Right lobe of liver (tissue), 6 donors: ENCODE measurements around the gene PDZRN3. TPM values are rescaled to one million over a fixed set of nuclear protein-coding genes. Genes with fewer than 3 reads are reported as not detected.

Experiments
- ATAC-seq, 4 donors: fragments of 200-7000 bp; cut with Tn5 transposase; one replicate each; pipeline ENCODE4 v1.9.1; 2020; ENCODE audit warnings: mild to moderate bottlenecking in 4 of 4, moderate library complexity in 4 of 4
- DNase-seq, 3 donors: peaks; one replicate each; pipeline ENCODE4 v3.0.0-alpha.2; 2020
- H3K27ac ChIP-seq, 3 donors: fragments of 200-600 bp; one replicate each; pipeline ENCODE4 v1.8.0; 2022
- H3K27me3 ChIP-seq, 2 donors: fragments of 200-600 bp; one replicate each; pipeline ENCODE4 v1.8.0; 2022
- H3K36me3 ChIP-seq, 4 donors: fragments of 200-600 bp; sonication (generic) in 1 of 4; one replicate each; pipeline versions ENCODE4 v1.5.1 to v1.8.0; 2017 to 2022; ENCODE audit warnings: control low read depth in 1 of 4
- H3K4me1 ChIP-seq, 4 donors: fragments of 200-600 bp; sonication (generic) in 1 of 4; one replicate each; pipeline versions ENCODE4 v1.5.1 to v1.8.0; 2017 to 2022; ENCODE audit warnings: control low read depth in 1 of 4
- H3K4me3 ChIP-seq, 3 donors: fragments of 200-600 bp; one replicate each; pipeline ENCODE4 v1.8.0; 2022
- H3K9me3 ChIP-seq, 4 donors: fragments of 200-600 bp; sonication (generic) in 1 of 4; one replicate each; pipeline versions ENCODE4 v1.5.1 to v1.8.0; 2017 to 2022; ENCODE audit warnings: control low read depth in 1 of 4
- POLR2A ChIP-seq: fragments of 450-650 bp; IDR thresholded peaks from one replicate; pipeline ENCODE4 v1.6.1; 2017; ENCODE audit warnings: antibody characterized with exemption, mild to moderate bottlenecking
- WGBS: methylation state at CpG from one replicate; pipeline ENCODE4 v1.1.6; 2018; ENCODE audit warnings: low coverage, low lambda C conversion rate; ENCODE audit not compliant: insufficient coverage; ENCODE audit errors: missing lambda C conversion rate; 5-methylcytosine and 5-hydroxymethylcytosine counted together
- intact Hi-C, 2 donors: fragments of 100-400 bp; cut with DNase I; formaldehyde crosslinking; loops; one replicate each; pipeline versions ENCODE4 v1.11.2 to v1.14.1; 2022
- long read RNA-seq: library from polyadenylated mRNA; unstranded; transcript quantifications from one replicate; pipeline ENCODE4 v2.0.0, GENCODE V29; 2019
- total RNA-seq, 6 experiments: library from RNA; depleted of rRNA in 2 of 6; stranded (reverse); fragments of >200 nt in 2 of 6; fragmentation: NEBNext Ultra II Directional in 3 of 6; extraction: Animal tissue kit (Norgen Biotek cat#: 25700) in 3 of 6; gene quantifications; one replicate each; pipeline versions ENCODE4 v1.1.0 to v1.2.4, GENCODE V29; 2016 to 2023
- TF ChIP-seq, protein P1 (sequence below), 4 donors: fragments of 200-600 bp in 3 of 4; fragments of 450-650 bp in 1 of 4; IDR thresholded peaks; one replicate each; pipeline versions ENCODE4 v1.5.1 to v1.8.0; 2016 to 2022; ENCODE audit warnings: antibody characterized with exemption in 4 of 4, mild to moderate bottlenecking in 2 of 4
- donor health status: DM: no; HTN: yes; CAD: no.
- donor health status: DM: no; HTN: no; CAD: no.
- donor health status: DM: no; HTN: no; CAD: no.
- donor health status: DM: no; HTN: yes; CAD: no.
- donor health status: DM: no; HTN: yes; CAD: no.

PDZRN3 gene
- total RNA-seq = 1 to 10 TPM in 3 of 6 experiments, under 1 TPM in 3; 0.33 to 2.0 (median 1.1) TPM
- long read RNA-seq = 0 reads

DNA sequence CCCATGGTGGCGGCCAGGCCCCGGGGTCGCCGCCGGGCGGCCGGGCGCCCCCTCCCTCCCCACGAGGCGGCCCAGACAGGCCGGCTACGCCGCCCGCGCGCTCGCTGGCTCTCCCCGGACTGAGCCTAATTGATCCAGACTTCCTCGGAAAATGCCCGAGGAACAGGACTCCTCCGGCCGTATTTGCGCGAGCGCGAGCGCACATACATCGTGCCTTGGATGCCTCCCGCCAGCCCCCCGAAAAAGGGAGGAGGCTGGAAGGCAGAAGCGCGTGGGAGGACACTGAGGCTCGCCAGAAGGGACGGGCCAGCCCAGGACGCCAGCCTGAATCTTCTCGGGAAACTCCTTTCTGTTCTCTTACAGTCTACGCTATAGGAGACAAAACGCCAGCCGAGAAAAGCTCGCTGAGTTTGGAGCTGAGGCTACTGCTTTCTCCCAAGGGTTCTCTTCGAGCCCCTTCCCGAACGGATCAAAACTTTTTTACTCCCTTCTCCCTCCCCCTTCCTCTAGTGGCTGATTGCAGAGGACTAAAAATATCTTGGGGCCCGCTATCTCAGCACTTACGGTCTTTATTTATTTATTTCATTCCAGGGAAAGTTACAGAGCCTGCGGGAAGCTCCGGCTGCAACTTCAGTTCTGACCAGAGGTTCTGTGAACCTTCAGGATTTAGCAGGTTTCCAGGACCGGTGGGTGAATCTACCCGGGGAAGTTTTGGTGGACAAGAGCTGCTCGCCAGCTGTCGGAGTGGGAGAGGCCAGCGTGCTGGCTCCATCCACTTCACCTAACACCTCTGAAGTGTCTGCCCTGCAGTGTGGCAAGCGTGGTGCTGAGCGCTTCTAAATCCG lies at the start of gene PDZRN3:
Gene PDZRN3, minus strand, starts transcription at position 121 of the 845 bp plus-strand sequence.
- DNase-seq (peak; percentile 31 to 58 (median 47)), ATAC-seq (peak; percentile 57 to 80 (median 70))
- H3K4me1 ChIP-seq = peaks cover 0 to 16% (median 0%) of the 10 kb centered on the region in 4 donors
- no peak within 1 kb of the TSS for H3K27ac ChIP-seq
- H3K27me3 ChIP-seq = no peaks in the 10 kb centered on the region
- no peaks in the 10 kb centered on the region for H3K9me3 ChIP-seq
- H3K36me3 ChIP-seq = no peaks in the 10 kb centered on the region
- peak within 1 kb of the TSS; percentile 34 to 38 (median 34) for H3K4me3 ChIP-seq
- 3% methylated on average over 23 of the region's 55 CpGs for WGBS
- TF ChIP-seq, protein P1, sequence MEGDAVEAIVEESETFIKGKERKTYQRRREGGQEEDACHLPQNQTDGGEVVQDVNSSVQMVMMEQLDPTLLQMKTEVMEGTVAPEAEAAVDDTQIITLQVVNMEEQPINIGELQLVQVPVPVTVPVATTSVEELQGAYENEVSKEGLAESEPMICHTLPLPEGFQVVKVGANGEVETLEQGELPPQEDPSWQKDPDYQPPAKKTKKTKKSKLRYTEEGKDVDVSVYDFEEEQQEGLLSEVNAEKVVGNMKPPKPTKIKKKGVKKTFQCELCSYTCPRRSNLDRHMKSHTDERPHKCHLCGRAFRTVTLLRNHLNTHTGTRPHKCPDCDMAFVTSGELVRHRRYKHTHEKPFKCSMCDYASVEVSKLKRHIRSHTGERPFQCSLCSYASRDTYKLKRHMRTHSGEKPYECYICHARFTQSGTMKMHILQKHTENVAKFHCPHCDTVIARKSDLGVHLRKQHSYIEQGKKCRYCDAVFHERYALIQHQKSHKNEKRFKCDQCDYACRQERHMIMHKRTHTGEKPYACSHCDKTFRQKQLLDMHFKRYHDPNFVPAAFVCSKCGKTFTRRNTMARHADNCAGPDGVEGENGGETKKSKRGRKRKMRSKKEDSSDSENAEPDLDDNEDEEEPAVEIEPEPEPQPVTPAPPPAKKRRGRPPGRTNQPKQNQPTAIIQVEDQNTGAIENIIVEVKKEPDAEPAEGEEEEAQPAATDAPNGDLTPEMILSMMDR (IDR thresholded peaks at IDR 0.05) = no peak
- TF ChIP-seq POLR2A = no peak
- intact Hi-C loops = no loop called here

DNA sequence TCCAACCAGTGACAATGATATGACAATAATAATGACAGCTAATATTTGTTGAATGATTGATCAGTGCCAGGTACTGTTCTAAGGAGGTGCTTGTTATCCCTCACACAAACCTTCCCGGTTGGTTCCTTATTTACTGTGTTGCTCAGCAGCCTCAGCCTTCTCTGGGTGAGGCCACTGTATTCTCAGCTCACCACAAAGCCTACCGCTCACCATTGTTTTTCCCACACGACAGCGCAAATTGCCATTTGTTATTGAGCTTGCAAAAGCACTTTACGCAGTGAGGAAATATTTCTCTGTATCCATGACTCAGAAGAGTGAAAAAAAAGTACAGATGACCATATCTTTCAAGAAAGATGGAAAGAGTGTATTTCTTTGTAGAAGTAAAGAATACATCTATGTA lies 49.5 kb upstream of the PDZRN3 start:
- ATAC-seq (no peak), DNase-seq (no peak)
- no peaks in the 10 kb centered on the region for H3K9me3 ChIP-seq
- intact Hi-C loops = no loop called here
- no peaks in the 10 kb centered on the region for H3K4me1 ChIP-seq
- 34% methylated on average over 5 of the region's 5 CpGs for WGBS
- H3K36me3 ChIP-seq = no peaks in the 10 kb centered on the region
- H3K4me3 ChIP-seq = no peak overlapping the region
- H3K27me3 ChIP-seq = no peaks in the 10 kb centered on the region
- TF ChIP-seq, protein P1 (IDR thresholded peaks at IDR 0.05) = no peak
- TF ChIP-seq POLR2A = no peak
- no peak overlapping the region for H3K27ac ChIP-seq

DNA sequence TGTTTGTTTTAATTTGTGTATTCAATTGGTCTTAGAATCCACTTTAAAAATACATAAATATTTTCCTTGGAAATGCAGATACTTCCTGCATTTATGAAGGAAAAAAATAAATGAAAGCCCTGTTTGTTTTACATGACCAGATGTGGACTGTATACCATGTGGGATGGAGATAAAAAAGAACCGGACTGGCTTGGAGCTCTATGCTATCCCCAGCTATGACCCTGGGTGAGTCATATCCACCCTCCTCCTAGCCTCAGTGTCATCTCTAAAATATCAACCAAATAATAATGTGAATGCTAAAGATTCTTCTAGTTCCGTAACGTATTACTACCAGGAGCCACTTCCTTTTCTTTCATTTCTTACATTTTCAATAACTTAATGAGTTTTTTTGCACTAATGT lies 44.5 kb upstream of the PDZRN3 start:
- H3K4me3 ChIP-seq = no peak overlapping the region
- DNase-seq (no peak), ATAC-seq (no peak)
- intact Hi-C loops = no loop called here
- no peaks in the 10 kb centered on the region for H3K4me1 ChIP-seq
- no peak overlapping the region for H3K27ac ChIP-seq
- no peaks in the 10 kb centered on the region for H3K9me3 ChIP-seq
- WGBS = 51% methylated on average over 3 of the region's 3 CpGs
- no peaks in the 10 kb centered on the region for H3K27me3 ChIP-seq
- TF ChIP-seq, protein P1 (IDR thresholded peaks at IDR 0.05) = no peak
- no peak for TF ChIP-seq POLR2A
- H3K36me3 ChIP-seq = no peaks in the 10 kb centered on the region

DNA sequence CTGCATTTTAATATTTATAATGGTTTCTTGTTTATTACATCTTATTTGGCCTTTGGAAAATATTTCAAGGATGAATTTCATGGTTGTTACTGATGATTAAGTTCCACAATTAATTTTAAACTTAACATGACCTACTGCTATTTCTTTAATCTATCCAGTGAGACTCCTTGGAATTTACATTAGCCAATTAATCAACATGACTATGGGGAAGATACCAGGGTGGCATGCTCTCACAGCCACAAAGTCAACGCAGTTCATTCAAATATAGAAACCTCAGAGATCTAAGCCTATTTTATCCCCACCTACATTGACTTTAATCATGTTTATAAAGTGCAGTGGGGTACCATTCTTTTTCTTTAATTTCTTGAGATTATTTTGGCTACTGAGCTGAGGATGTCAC lies 43.6 kb upstream of the PDZRN3 start:
- Histone ChIP-seq H3K27ac (no peak overlapping the region), H3K27me3 (no peaks in the 10 kb centered on the region), H3K4me3 (no peak overlapping the region), H3K36me3 (no peaks in the 10 kb centered on the region), H3K4me1 (no peaks in the 10 kb centered on the region), H3K9me3 (no peaks in the 10 kb centered on the region)
- DNase-seq (no peak), ATAC-seq (no peak)
- intact Hi-C loops = no loop called here
- no peak for TF ChIP-seq POLR2A
- TF ChIP-seq, protein P1 (IDR thresholded peaks at IDR 0.05) = no peak
- WGBS = 41% methylated on average over 1 of the region's 1 CpG
